Skeletal muscle satellite cell (primary cell): ENCODE data around the gene ANK2.

Experiments used
- H3K27me3 ChIP-seq: 2 replicates; pipeline ENCODE4 v1.7.0; 2013; ENCODE audit warnings: low read length; ENCODE audit not compliant: control insufficient read depth, insufficient read depth
- H3K36me3 ChIP-seq: 2 replicates; pipeline ENCODE4 v1.7.0; 2013; ENCODE audit warnings: mild to moderate bottlenecking, control low read depth, low read length; ENCODE audit not compliant: insufficient read depth
- H3K4me1 ChIP-seq: 2 replicates; pipeline ENCODE4 v1.7.0; 2013; ENCODE audit warnings: low read length; ENCODE audit not compliant: control insufficient read depth, insufficient read depth
- H3K4me2 ChIP-seq: 2 replicates; pipeline ENCODE4 v1.7.0; 2013; ENCODE audit warnings: mild to moderate bottlenecking, low read length
- H3K4me3 ChIP-seq: 2 replicates; pipeline ENCODE4 v1.7.0; 2013; ENCODE audit warnings: low read length
- H3K9ac ChIP-seq: 2 replicates; pipeline ENCODE4 v1.7.0; 2013; ENCODE audit warnings: mild to moderate bottlenecking, low read depth, low read length, moderate library complexity
- H3K9me3 ChIP-seq: replicated peaks from 2 replicates; pipeline ENCODE4 v1.7.0; 2013; ENCODE audit warnings: mild to moderate bottlenecking, control low read depth, low read length

ANK2 gene

GRCh38 chr4:113094802-113095201, 45.3 kb downstream of the ANK2 start:
- no peak overlapping the region for H3K4me2 ChIP-seq
- H3K9me3 ChIP-seq: no peaks in the 10 kb centered on the region
- H3K36me3 ChIP-seq: no peaks in the 10 kb centered on the region
- H3K4me3 ChIP-seq: no peak overlapping the region
- H3K9ac ChIP-seq: no peak overlapping the region
- no peaks in the 10 kb centered on the region for H3K4me1 ChIP-seq
- no peaks in the 10 kb centered on the region for H3K27me3 ChIP-seq

- peaks cover 6% of the 10 kb centered on the region for H3K4me1 ChIP-seq
- H3K27me3 ChIP-seq: no peaks in the 10 kb centered on the region
- no peak overlapping the region for H3K4me2 ChIP-seq
- H3K4me3 ChIP-seq: no peak overlapping the region
- no peaks in the 10 kb centered on the region for H3K9me3 ChIP-seq
- no peaks in the 10 kb centered on the region for H3K36me3 ChIP-seq
- no peak overlapping the region for H3K9ac ChIP-seq
These were observed 52.2 kb downstream of the ANK2 start for GRCh38 chr4:113101669-113102068.

- no peaks in the 10 kb centered on the region for H3K27me3 ChIP-seq
- H3K4me3 ChIP-seq: no peak overlapping the region
- no peaks in the 10 kb centered on the region for H3K36me3 ChIP-seq
- no peak overlapping the region for H3K4me2 ChIP-seq
- H3K9ac ChIP-seq: no peak overlapping the region
- peaks cover 6% of the 10 kb centered on the region for H3K4me1 ChIP-seq
- no peaks in the 10 kb centered on the region for H3K9me3 ChIP-seq
These were observed 54.1 kb downstream of the ANK2 start for GRCh38 chr4:113103556-113103955.

GRCh38 chr4:113106108-113106507, 56.7 kb downstream of the ANK2 start:
- H3K9me3 ChIP-seq: no peaks in the 10 kb centered on the region
- no peaks in the 10 kb centered on the region for H3K27me3 ChIP-seq
- no peak overlapping the region for H3K4me3 ChIP-seq
- peaks cover 6% of the 10 kb centered on the region for H3K4me1 ChIP-seq
- H3K36me3 ChIP-seq: no peaks in the 10 kb centered on the region
- no peak overlapping the region for H3K4me2 ChIP-seq
- H3K9ac ChIP-seq: no peak overlapping the region

- Histone ChIP-seq H3K9me3 (no peaks in the 10 kb centered on the region), H3K27me3 (no peaks in the 10 kb centered on the region), H3K4me2 (no peak overlapping the region), H3K9ac (no peak overlapping the region), H3K4me1 (no peaks in the 10 kb centered on the region), H3K4me3 (no peak overlapping the region), H3K36me3 (no peaks in the 10 kb centered on the region)
These were observed 59.8 kb downstream of the ANK2 start for GRCh38 chr4:113109106-113109718.

- Histone ChIP-seq H3K4me1 (no peaks in the 10 kb centered on the region), H3K36me3 (no peaks in the 10 kb centered on the region), H3K4me3 (no peak overlapping the region), H3K9ac (no peak overlapping the region), H3K4me2 (no peak overlapping the region), H3K27me3 (no peaks in the 10 kb centered on the region), H3K9me3 (no peaks in the 10 kb centered on the region)
These were observed 63.0 kb downstream of the ANK2 start for GRCh38 chr4:113112338-113112978.

GRCh38 chr4:113113151-113113550, 63.7 kb downstream of the ANK2 start:
- H3K4me1 ChIP-seq: no peaks in the 10 kb centered on the region
- no peak overlapping the region for H3K9ac ChIP-seq
- no peaks in the 10 kb centered on the region for H3K9me3 ChIP-seq
- no peaks in the 10 kb centered on the region for H3K36me3 ChIP-seq
- no peaks in the 10 kb centered on the region for H3K27me3 ChIP-seq
- no peak overlapping the region for H3K4me3 ChIP-seq
- no peak overlapping the region for H3K4me2 ChIP-seq

GRCh38 chr4:113114884-113115283, 65.4 kb downstream of the ANK2 start:
- Histone ChIP-seq H3K9me3 (no peaks in the 10 kb centered on the region), H3K4me1 (no peaks in the 10 kb centered on the region), H3K9ac (no peak overlapping the region), H3K27me3 (no peaks in the 10 kb centered on the region), H3K4me3 (no peak overlapping the region), H3K36me3 (no peaks in the 10 kb centered on the region), H3K4me2 (no peak overlapping the region)

GRCh38 chr4:113116414-113117357, 67.2 kb downstream of the ANK2 start:
- Histone ChIP-seq H3K9ac (no peak overlapping the region), H3K4me3 (no peak overlapping the region), H3K4me1 (no peaks in the 10 kb centered on the region), H3K27me3 (no peaks in the 10 kb centered on the region), H3K36me3 (no peaks in the 10 kb centered on the region), H3K4me2 (no peak overlapping the region), H3K9me3 (no peaks in the 10 kb centered on the region)

GRCh38 chr4:113117358-113117702, 67.9 kb downstream of the ANK2 start:
- Histone ChIP-seq H3K9ac (no peak overlapping the region), H3K9me3 (no peaks in the 10 kb centered on the region), H3K27me3 (no peaks in the 10 kb centered on the region), H3K4me2 (no peak overlapping the region), H3K36me3 (no peaks in the 10 kb centered on the region), H3K4me1 (no peaks in the 10 kb centered on the region), H3K4me3 (no peak overlapping the region)

- H3K9ac ChIP-seq: no peak overlapping the region
- no peaks in the 10 kb centered on the region for H3K36me3 ChIP-seq
- H3K4me3 ChIP-seq: no peak overlapping the region
- no peaks in the 10 kb centered on the region for H3K9me3 ChIP-seq
- H3K27me3 ChIP-seq: no peaks in the 10 kb centered on the region
- H3K4me1 ChIP-seq: no peaks in the 10 kb centered on the region
- H3K4me2 ChIP-seq: no peak overlapping the region
These were observed 72.6 kb downstream of the ANK2 start for GRCh38 chr4:113122066-113122465.
